GM12874 (cell line): ENCODE results near the gene ATF6.

Source experiments
- TF ChIP-seq, protein P1 (sequence below): IDR thresholded peaks from 2 replicates; pipeline ENCODE4 v1.5.1; 2011; ENCODE audit warnings: low read depth, mild to moderate bottlenecking, control low read depth, low read length, moderate library complexity; ENCODE audit not compliant: insufficient read depth

Gene ATF6

DNA sequence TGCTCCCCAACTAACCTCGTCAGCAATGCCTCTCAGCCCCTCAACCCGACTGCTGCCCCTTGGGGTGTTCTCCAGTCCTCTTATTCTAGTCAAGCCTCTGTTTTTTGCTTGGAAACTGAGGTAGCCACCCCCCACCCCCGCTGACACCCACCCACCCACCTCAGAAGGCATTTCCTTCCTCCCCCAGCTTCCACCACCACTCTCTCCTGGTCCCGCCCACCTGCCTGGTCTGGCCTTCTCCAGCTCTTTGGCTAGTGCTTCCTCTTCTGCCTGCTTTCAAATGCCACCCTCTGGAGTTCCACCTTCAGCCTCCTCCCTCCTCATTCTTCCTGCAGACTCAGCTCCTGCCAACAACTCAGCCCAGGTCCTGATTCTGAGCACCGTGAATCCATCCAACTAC is 222.3 kb downstream of the ATF6 start:
- TF ChIP-seq, protein P1, sequence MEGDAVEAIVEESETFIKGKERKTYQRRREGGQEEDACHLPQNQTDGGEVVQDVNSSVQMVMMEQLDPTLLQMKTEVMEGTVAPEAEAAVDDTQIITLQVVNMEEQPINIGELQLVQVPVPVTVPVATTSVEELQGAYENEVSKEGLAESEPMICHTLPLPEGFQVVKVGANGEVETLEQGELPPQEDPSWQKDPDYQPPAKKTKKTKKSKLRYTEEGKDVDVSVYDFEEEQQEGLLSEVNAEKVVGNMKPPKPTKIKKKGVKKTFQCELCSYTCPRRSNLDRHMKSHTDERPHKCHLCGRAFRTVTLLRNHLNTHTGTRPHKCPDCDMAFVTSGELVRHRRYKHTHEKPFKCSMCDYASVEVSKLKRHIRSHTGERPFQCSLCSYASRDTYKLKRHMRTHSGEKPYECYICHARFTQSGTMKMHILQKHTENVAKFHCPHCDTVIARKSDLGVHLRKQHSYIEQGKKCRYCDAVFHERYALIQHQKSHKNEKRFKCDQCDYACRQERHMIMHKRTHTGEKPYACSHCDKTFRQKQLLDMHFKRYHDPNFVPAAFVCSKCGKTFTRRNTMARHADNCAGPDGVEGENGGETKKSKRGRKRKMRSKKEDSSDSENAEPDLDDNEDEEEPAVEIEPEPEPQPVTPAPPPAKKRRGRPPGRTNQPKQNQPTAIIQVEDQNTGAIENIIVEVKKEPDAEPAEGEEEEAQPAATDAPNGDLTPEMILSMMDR = no peak

DNA sequence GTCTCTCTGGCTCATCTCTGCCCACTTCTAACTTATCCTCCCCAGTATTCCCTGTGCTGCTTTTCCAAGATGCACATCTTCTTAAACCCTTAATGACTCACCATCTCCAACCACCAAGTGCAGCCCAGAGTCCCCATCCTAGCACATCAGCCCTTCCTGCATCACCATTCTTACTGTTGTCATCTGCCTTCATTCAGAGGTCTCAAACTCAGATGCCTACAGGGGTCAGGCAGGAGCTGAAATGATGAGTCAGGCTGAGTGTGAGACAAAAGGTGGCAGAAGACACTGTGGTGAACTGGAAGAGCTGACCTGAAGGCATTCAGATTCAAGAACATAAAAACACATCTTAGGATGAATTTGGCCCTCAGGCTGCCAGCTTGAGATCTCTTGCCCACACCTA is 223.0 kb downstream of the ATF6 start:
- TF ChIP-seq, protein P1 = no peak

DNA sequence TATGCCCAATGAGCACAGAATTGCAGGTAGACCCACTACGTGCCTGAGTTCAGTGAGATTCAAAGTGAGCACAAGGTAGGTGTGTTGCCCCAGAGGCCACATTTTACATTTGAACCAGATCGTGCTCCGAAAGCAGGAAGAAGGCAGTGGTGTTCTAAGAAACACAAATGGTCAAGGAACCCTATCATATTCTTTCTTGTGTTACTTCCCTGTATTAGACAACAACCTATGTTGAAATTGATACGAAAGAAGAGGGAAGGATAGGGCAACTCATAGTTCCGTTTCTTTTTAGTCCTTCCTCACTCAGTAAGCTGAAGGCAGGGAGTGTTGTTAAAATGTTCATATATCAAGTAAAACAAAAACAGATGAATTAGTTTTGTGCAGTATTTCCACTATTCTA is 223.7 kb downstream of the ATF6 start:
- TF ChIP-seq, protein P1 = no peak

DNA sequence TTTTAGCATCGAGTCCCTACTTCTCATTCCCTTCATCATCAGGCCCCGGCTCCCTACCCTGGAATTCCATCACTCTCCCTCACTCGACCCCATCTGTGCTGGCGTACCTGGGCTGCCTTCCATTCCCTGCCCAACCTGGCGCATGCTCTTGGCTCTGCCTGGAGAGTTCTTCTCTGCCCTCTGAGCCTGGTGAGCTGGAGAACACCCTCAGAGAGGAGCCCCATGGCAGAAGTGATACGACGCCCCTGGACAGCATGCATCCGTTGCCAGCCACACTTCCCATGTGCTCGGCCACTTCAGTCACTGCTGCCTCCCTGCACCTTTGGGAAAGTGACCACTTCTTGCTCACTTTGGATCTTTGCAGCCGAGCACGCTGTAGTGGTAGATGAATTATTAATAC is 227.5 kb downstream of the ATF6 start:
- TF ChIP-seq, protein P1 = no peak

DNA sequence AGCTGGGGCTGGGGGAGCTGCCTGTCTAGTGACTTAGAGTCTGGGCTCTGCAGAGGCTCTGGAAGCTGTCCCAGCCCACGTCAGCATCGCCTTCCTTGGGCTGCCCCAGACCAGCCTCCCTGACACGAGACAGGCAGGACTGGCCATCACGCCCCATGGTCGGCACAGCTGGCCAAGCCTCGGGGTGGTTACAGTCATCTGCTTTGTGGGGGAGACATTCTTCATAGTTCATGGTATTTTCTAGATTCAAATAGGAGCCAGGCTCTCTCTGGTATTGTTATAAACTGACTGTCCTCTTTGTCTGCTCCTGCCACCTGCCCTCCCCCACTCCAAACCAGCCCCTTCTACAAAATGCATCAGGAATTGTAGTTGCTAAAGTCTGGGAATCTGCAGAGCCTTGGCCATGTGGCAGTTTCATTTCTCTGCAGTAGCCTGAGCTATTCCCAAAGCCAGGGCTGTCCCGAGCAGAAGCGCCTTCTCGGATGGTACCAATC is 228.1 kb downstream of the ATF6 start:
- TF ChIP-seq, protein P1 = no peak

DNA sequence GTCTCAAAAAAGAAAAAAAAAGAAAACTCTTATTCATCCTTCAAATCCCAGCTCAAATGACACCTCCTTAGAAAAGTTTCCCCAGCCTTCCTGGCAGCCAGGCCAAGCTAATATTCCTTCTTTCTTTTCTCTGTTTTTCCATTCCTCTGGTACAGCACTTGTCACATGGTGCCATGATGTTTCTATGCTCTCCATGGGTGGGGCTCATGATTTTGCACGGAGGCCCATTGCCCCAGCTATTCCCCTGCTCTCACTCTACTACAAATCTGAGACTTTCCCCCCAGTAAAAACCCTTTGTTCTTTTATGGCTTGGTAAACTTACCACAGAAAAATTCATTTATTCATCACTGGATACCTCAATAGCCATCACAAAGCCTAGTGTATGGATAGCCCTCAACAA is 231.0 kb downstream of the ATF6 start:
- TF ChIP-seq, protein P1 = no peak

DNA sequence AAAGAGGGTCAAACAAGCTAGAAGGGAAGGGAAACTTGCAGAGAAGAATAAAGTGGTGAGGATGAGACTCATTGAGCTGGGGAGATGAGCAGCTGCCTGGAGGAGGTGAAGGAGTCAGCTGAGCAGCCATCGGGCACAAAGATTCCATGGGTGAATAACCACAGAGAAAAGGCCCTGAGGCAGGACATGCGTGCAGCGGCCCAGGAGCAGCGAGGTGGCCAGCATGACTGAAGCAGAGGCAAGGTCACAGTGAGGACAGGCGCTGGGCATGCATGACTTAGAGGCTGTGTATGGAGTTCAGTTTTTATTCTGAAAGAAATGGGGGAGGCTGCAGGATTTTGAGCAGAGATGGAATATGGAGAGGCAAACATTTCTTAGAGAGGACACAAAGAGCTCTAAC is 232.7 kb downstream of the ATF6 start:
- TF ChIP-seq, protein P1 = no peak
